Activated naive CD4-positive, alpha-beta T cell (primary cell): ENCODE data around the gene STAT1.

ENCODE experiments used
- DNase-seq, 4 experiments: peaks; one replicate each; lab custom pipeline; 2025; lab: John Stamatoyannopoulos, UW

Gene STAT1

GRCh38 chr2:190959911-190960788, 53.8 kb downstream of the STAT1 start:
- no peak for DNase-seq

- DNase-seq, result no peak
Measured at GRCh38 chr2:190953257-190953656, 60.7 kb downstream of the STAT1 start.

GRCh38 chr2:190950566-190950991, 63.4 kb downstream of the STAT1 start:
- DNase-seq, result no peak

- no peak for DNase-seq
Measured at GRCh38 chr2:190948671-190949070, 65.3 kb downstream of the STAT1 start.

- DNase-seq, result no peak
Measured at GRCh38 chr2:190947711-190948251, 66.2 kb downstream of the STAT1 start.

- no peak for DNase-seq
Measured at GRCh38 chr2:190947141-190947540, 66.8 kb downstream of the STAT1 start.

- DNase-seq, result no peak
Measured at GRCh38 chr2:190943706-190944105, 70.3 kb downstream of the STAT1 start.

GRCh38 chr2:190942697-190943096, 71.3 kb downstream of the STAT1 start:
- no peak for DNase-seq

GRCh38 chr2:190941571-190941970, 72.4 kb downstream of the STAT1 start:
- DNase-seq, result no peak

GRCh38 chr2:190940454-190940853, 73.5 kb downstream of the STAT1 start:
- no peak for DNase-seq

GRCh38 chr2:190938771-190939335, 75.1 kb downstream of the STAT1 start:
- DNase-seq, result no peak

- no peak for DNase-seq
Measured at GRCh38 chr2:190935054-190935453, 78.9 kb downstream of the STAT1 start.

- DNase-seq, result no peak
Measured at GRCh38 chr2:190933361-190933760, 80.6 kb downstream of the STAT1 start.

- DNase-seq, result no peak
Measured at GRCh38 chr2:190932514-190932913, 81.5 kb downstream of the STAT1 start.

- DNase-seq, result no peak
Measured at GRCh38 chr2:190930411-190930810, 83.6 kb downstream of the STAT1 start.

GRCh38 chr2:190929919-190930318, 84.1 kb downstream of the STAT1 start:
- DNase-seq, result no peak

- DNase-seq, result no peak
Measured at GRCh38 chr2:190927301-190927700, 86.7 kb downstream of the STAT1 start.

- DNase-seq, result no peak
Measured at GRCh38 chr2:190922376-190922775, 91.6 kb downstream of the STAT1 start.

GRCh38 chr2:190920085-190920484, 93.9 kb downstream of the STAT1 start:
- no peak for DNase-seq
